ENCODE results near the gene GZMB.
"Not testable (repeated sequence)": the region's sequence is repeated elsewhere in the genome, so short reads cannot be mapped to it uniquely, and the experiment has no call there.

GRCh38 chr14:24591004-24591403 lies 43.0 kb downstream of the GZMB start:
- TF ChIP-seq POLR2A (IDR thresholded peaks at IDR 0.05; ENCODE audit: low read length); GATA1 (IDR thresholded peaks at IDR 0.05; ENCODE audit: low read depth, low read length): not testable (repeated sequence)
